Measurements from ENCODE around the gene WIPF1.
A peak's percentile ranks its signal among the peaks of the same experiment; 100 is the strongest.

Gene WIPF1

DNA sequence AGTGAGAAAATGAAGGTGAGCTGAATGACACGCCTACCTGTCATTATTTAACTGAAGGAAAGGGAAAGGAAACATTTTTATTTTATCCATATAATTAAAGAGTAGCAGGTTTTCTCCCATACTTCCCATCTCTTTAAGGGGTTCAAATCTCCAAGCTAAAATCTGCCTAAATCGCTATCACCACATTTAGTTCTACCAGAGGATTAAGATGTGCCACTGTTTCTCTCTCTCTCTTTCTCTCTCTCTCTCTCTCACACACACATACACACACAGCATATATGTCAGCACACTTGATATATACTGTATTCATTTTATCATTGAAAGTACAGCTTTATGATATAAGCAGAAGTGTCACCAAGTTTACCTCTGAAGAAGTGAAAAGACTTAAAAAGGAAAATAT is 3.1 kb downstream of the WIPF1 start:
- DNase-seq, result no peak

- DNase-seq, result peak; percentile 60 to 66
Measured at GRCh38 chr2:174593574-174594203, 3.9 kb downstream of the WIPF1 start.

DNA sequence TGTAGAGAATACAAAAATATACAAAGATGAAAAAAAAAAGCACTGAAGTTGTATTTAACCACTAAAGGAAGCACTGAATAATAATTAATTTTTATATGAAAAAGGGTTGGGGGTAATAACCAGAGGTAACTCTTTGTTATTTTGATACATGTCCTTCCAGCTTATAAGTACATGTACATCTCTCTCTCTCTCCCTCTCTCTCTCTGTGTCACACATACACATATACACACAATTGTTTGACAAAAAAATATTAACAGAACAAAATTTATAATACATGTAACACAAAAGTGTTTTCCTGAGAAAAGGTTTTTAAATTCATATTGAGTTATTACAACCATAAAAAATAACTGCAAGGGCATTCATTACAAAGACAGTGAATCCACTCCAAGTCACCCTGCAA is 4.6 kb downstream of the WIPF1 start:
- no peak for DNase-seq

GRCh38 chr2:174591740-174592139 is 5.9 kb downstream of the WIPF1 start:
- no peak for DNase-seq

- no peak for DNase-seq
Measured at GRCh38 chr2:174590928-174591648, 6.5 kb downstream of the WIPF1 start.

DNA sequence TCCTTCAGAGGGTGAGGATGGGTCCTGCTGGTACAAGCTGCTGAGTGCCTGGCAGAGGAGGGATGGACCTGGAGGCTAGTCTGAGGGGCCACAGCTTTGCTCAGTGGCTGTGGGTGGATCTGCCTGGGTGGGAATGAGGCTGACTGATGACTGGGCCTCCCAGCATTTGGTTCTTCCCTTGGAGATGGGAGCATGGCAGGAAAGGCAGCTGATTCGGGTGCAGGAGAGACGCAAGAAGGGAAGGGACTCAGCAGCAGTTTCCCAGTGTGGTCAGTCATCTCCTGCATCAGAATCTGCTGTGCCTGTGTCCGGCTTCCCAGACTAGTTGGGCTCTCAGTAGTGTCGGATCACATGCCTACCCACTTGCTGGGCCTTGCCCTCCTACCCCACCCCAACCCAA is 7.3 kb downstream of the WIPF1 start:
- no peak for DNase-seq

DNA sequence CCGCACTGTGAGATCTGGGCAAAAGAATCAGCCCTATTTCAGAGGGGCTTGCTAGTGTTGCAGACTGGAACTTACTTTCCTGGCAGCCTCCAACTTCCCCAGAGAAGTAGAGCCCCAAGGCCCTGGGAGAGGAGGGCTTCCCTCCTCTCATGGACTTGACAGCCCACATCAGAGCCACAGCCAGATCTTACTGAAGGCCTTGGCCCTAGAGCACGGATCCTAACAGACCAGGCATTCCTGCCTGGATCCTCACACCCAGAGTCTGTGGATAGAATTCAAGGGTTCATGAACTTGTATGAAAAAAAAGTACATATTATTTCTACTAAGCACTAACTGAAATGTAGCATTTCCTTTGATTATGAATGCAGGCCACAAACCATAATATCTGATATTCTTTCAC is 8.3 kb downstream of the WIPF1 start:
- no peak for DNase-seq

- no peak for DNase-seq
Measured at GRCh38 chr2:174588463-174588862, 9.1 kb downstream of the WIPF1 start.

- DNase-seq, result no peak
Measured at GRCh38 chr2:174587579-174587978, 10.0 kb downstream of the WIPF1 start.

- no peak for DNase-seq
Measured at GRCh38 chr2:174586418-174587295, 10.9 kb downstream of the WIPF1 start.

DNA sequence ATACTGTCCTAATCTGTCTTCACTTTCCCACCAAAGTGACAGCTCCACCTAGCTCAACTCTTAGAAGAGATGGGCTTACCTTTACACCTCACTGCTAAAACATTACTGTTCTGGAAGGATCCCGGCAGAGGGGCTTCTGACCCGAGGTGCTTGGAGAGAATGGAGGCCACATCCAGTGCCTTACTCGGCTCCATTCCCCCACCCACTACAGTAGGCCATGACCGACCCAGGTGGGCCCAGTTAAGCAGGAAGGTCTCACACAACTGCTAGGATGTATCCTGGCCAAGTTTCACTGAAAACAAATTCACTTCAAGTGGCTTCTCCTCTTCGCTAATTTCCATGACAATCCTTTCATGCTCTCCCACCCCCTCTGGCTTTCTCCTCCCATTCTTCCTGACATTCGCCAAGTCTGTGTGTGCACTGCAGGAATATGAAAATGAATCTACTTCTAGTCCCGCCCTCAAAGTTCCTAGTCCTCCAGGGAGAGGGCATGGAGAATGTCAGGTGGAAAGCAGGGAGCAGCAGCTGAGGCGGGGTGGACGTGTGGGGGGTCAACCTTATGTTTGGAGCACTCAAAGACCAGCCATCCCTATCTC is 11.8 kb downstream of the WIPF1 start:
- no peak for DNase-seq

GRCh38 chr2:174585146-174585545 is 12.5 kb downstream of the WIPF1 start:
- no peak for DNase-seq

GRCh38 chr2:174581491-174581890 is 16.1 kb downstream of the WIPF1 start:
- DNase-seq, result no peak

DNA sequence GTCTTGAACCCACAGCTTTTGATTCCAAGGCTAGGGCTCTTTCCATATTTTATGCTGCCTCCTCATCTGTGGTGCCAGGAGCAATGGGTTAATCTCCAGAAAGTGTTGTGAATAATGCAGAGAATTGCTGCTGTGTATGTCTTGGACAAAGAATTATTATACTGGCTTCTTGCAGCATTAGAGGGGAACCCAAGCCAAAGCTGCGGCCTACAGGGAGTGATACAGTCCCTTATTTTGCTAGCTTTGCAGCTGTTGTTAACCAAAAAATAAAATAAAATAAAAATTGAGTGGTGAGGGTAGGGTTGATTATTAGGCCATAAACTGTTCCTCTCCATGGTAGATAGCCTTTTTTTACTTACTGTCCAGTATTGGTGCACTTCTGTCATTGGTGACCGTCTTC is 16.7 kb downstream of the WIPF1 start:
- DNase-seq, result no peak

- peak; percentile 49 to 60 for DNase-seq
Measured at GRCh38 chr2:174577967-174578589, 19.5 kb downstream of the WIPF1 start.

DNA sequence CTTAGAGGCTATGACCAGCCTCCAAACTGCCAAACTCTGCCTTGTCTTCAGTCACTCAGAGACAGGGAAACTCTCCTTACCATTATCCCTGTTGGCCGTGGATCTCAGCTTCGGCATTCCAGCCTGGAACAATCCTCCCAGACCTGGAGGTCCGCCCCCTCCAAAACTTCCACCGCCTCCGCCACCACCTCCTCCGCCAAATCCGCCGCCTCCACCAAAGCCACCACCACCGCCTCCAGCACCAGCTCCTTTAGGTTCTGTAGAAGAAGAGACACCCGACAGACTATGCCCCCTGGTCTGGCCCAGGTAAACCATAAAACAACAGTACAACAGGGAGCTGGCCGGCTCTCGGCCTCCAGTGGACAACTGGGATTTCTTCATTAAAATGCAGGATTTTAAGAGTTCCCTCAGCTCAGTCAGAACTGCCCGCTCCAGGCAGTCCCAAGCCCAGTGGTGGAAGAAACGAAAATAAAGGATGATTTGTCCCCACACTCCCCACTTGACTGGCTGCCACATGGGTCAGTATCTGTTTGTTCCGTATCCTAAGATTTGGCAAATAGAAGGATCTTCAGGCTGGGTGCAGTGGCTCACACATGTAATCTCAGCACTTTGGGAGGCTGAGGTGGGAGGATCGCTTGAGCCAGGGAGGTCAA is 22.4 kb downstream of the WIPF1 start:
- DNase-seq, result no peak

- DNase-seq, result no peak
Measured at GRCh38 chr2:174574657-174575056, 22.9 kb downstream of the WIPF1 start.

DNA sequence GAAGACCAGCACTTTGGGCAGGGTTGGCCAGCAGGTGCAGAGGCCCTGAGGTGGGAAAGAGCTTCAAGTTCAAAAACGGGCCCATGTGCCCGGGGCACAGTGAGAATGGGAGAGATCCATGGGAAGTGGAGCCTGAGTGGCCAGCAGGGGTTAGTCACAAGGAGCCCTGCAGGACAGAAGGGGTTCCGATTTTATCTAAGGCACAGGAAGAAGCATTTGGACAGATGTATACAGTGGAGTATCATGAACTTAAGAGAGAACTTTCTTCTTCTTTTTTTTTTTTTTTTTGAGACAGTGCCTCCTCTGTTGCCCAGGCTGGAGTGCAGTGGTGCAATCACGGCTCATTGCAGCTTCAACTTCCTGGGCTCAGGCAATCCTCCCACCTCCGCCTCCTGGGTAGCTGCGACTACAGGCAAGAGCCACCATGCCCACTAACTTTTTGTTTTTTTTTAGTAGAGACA is 24.0 kb downstream of the WIPF1 start:
- DNase-seq, result peak; percentile 29 to 33

DNA sequence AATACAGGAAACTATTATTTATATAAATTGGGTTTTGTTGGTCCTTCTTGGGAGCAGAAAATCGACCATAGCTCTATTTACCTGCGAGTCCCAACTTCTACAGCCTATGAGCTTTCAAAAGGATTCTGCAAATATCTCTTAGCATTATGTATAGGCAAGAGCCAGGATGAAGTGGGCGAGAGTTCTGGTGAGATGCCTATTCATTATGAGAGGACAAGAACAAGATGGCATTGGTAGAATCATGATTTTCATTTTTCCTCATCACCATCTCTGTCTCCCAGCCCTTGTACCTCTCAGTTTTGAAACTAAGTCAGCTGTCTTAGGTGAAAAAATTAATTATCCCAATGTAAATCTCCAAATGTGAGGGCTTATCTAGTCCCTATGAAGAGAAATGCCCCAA is 25.0 kb downstream of the WIPF1 start:
- DNase-seq, result no peak

DNA sequence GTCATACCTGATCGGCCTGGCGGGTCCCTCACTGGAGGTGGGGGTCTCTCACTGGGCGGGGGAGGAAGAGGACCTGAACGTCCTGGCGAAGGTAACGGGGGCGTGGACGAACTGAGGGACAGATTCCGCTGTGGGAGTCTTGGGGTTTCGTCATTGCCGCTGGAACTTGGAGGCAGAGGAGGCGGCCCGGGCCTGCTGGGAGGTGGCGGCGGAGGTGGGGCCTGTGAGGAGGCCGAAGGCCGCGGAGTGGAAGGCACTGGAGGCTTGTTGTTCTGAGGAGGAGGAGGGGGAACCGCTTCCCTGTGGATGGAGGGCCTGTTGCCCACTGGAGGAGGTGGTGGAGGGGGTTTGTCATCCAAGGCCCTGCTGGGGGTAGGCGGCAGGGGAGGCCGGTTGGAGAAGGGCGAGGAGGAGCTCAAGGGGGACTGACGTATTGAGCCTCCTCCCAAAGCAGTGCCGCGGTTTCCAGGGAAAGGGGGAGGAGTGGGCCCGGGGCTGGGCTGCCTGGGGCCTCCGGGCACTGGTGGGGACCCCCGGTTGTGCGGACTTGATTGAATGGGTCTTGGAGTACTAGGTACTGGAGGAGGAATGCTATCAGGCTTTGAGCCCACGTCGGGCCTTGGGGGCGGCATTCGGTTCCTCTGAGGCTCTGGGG is 25.8 kb downstream of the WIPF1 start:
- DNase-seq, result no peak

DNA sequence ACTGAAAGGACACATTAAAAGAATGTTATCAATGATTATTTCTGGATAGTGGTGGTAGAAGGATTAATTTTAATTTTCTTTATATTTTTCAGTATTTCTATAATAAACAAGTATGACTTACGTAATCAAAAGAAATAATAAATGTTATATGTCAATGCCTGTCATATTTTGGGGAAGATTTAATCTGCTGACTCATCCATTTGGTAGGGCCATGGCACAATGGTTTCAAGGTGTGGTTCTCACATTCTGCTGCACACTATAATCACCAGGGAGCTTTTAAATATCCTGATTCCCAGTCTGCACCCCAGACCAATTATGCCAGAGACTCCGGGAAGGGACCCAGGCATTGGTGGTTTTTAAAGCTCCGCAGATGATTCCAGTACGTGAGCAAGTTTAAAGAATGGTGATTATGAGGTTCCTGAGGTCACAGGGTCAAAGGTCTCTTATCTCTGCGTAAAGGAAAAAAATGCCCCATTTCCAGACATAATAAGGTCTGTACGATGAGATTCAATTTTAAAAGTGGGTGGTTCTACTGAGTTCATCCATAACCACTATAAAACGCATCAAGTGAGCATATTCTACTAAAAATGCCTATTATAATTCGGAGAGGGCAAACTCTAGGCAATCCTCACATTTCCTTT is 27.2 kb downstream of the WIPF1 start:
- DNase-seq, result no peak

Measured in activated CD4-positive, alpha-beta T cell treated with anti-CD3 and anti-CD28 coated beads for 4 hours (primary cell).